VCaP (cell line): ENCODE data around the gene ZNHIT1.
"Not testable (repeated sequence)": the region's sequence is repeated elsewhere in the genome, so short reads cannot be mapped to it uniquely, and the experiment has no call there.

Source experiments
- H3K27ac ChIP-seq: fragments of 450-650 bp; 2 replicates; pipeline ENCODE4 v1.5.1; 2017
- TF ChIP-seq, protein P1 (sequence below): fragments of 450-650 bp; conservative IDR thresholded peaks from 2 replicates; pipeline ENCODE4 v1.5.1; 2017; ENCODE audit warnings: mild to moderate bottlenecking, moderate library complexity

The ZNHIT1 gene

DNA sequence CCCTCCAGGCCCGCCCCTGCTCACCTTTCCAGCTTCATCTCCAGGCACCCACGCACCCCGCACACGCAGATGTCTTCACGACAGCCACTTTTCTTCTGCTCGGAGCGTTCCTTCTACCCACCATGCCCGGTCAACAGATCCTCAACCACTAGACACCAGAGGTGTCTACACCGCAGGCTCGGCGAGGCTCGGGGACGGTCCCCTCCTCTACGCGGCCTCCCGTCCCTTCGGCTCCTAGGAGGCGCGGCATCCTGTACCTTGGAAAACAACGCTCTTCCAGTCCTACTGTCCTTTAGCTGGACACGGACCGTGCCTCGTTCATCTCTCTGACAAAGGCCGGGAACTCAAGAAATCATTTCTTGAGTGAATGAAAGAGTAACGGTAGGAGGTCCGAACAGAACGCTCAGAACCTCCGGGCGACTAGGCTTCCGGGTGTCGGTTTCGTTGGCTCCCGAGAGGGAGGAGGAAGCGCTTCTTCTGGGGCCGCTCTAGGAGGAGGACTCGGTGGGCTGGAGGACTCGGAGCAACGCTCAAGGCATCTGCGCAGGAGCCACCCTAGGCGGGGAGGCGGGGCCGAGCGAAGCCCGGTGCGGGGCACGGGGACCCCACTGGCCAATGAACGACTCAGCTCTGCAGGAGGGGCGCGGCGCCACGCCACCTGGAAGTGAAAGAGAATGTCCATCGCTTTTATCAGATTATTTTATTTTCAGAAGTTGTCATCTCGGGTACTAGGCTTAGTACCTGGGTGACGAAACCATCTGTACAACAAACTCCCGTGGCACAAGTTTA lies 34.1 kb downstream of the ZNHIT1 start:
- peak overlapping the region; percentile 79 for H3K27ac ChIP-seq
- TF ChIP-seq, protein P1, sequence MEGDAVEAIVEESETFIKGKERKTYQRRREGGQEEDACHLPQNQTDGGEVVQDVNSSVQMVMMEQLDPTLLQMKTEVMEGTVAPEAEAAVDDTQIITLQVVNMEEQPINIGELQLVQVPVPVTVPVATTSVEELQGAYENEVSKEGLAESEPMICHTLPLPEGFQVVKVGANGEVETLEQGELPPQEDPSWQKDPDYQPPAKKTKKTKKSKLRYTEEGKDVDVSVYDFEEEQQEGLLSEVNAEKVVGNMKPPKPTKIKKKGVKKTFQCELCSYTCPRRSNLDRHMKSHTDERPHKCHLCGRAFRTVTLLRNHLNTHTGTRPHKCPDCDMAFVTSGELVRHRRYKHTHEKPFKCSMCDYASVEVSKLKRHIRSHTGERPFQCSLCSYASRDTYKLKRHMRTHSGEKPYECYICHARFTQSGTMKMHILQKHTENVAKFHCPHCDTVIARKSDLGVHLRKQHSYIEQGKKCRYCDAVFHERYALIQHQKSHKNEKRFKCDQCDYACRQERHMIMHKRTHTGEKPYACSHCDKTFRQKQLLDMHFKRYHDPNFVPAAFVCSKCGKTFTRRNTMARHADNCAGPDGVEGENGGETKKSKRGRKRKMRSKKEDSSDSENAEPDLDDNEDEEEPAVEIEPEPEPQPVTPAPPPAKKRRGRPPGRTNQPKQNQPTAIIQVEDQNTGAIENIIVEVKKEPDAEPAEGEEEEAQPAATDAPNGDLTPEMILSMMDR = no peak

DNA sequence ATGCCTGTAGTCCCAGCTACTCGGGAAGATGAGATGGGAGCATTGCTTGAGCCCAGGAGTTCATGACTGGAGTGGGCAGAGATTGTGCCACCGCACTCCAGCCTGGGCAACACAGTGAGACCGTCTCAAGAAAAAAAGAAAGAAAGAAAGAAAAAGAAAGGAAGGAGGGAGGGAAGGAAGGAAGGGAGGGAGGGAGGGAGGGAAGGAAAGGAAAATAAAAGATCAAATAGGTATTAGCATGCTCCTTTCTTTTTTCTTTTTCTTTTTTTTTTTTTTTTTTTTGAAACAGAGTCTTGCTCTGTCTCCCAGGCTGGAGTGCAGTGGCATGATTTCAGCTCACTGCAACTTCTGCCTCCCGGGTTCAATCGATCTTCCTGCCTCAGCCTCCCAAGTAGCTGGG lies 35.2 kb downstream of the ZNHIT1 start:
- H3K27ac ChIP-seq = peak overlapping the region; percentile 79

DNA sequence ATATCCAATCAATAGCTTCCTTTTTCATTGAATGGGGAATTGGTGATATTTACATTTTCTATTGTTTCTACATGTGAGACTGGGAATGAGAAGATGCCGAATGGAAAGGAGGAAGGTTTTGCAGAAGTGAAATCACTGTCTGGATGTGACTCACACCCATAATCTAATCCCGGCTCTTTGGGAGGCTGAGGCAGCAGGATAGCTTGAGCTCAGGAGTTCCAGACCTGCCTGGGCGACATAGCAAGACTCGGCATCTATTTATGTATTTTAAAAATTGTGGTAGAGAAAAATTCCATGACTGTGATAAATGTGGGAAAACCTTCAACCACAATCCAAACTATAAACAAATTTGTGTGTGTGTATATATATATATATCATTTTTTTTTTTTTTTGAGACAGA lies 37.8 kb downstream of the ZNHIT1 start:
- TF ChIP-seq, protein P1 = no peak
- H3K27ac ChIP-seq = no peak overlapping the region

DNA sequence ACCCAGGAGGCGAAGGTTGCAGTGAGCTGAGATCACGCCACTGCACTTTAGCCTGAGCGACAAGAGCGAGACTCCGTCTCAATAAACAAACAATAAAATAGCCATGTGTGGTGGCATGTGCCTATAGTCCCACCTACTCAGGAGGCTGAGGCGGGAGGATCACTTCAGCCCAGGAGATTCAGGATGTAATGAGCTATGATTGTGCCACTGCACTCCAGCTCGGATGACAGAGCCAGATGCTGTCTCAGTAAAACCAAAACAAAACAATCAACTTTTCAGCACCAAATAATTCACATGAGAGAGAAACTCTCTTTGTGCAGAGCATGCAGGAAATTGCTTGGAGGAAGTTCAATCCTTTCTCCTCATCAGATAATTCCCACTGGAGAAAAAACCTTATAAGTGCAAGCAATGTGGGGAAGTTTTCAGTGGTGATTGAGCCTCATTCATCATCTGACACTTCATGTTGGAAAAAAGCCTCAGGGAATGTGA lies 40.3 kb downstream of the ZNHIT1 start:
- TF ChIP-seq, protein P1 = no peak
- H3K27ac ChIP-seq = no peak overlapping the region

DNA sequence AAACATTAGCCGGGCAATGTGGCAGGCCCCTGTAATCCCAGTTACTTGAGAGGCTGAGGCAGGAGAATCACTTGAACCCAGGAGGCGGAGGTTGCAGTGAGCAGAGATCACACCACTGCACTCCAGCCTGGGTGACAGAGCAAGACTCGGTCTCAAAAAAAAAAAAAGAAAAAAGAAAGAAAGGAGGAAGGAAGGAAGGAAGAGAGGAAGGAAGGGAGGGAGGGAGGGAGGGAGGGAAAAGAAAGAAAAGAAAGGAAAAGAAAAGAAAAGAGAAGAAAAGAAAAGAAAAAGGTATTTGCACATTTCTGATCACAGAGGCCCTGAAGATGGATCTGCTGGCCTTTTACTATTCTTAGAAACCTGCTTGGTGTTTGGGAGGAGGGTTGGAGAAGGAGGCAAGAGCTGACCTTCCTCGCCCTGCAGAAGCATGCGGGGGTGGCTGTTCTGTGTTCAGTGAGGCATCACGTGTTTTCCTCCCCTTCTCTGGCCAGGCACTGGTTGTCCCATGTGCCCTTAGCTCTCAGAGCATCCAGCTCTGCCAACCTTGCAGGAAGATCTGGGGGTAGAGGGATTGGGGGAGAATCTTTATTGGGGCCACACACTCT lies 46.2 kb downstream of the ZNHIT1 start:
- not testable (repeated sequence) for H3K27ac ChIP-seq

DNA sequence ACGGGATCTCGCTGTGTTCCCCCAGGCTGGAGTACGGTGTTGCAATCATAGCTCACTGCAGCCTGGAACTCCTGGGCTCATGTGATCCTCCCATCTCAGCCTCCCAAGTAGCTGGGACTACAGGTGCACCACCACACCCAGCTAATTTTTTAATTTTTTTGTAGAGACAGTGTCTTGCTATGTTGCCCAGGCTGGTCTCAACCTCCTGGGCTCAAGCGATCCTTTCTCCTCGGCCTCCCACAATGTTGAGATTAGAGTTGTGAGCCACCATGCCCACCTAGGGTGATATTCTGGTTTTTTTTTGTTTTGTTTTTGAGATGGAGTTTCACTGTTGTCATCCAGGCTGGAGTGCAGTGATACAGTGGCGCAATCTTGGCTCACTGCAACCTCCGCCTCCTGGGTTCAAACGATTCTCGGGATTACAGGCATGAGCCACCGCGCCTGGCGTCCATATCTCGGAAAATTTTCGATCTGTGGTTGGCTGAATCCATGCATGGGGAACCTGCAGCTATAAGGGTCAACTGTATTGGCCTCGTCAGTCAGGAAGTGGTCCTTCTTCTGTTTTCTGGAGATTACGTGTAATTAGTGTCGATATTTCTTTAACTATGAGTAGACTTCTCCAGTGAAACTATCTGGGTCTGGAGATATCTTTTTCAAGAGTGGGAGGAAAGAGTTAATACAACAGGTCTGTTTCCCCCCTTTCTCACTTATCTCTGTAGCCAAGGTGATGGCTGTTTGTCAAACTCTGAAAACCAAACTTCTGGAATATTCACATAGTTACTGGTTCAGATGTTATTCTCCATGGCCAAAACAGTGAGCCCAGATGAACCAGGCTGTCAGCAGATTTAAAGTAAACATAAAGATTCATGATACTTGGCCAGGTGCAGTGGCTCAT lies 47.9 kb downstream of the ZNHIT1 start:
- no peak overlapping the region for H3K27ac ChIP-seq
- TF ChIP-seq, protein P1 = no peak

DNA sequence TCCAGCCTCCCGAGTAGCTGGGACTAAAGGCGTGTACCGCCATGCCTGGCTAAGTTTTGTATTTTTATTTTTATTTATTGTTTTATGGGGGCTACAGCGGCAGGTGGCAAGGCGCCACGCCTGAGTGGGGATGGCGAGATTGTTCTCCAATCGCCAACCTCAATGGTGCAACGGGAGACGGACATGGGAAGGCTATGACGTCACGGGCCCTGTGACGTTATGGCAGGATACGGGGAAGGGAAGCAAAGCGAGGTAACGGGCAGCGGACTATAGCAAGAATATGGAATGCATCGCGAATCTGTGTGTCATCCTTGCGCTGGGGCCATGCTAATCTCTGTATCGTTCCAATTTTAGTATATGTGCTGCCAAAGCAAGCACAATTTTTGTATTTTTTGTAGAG lies 51.7 kb downstream of the ZNHIT1 start:
- TF ChIP-seq, protein P1 = no peak
- H3K27ac ChIP-seq = no peak overlapping the region

DNA sequence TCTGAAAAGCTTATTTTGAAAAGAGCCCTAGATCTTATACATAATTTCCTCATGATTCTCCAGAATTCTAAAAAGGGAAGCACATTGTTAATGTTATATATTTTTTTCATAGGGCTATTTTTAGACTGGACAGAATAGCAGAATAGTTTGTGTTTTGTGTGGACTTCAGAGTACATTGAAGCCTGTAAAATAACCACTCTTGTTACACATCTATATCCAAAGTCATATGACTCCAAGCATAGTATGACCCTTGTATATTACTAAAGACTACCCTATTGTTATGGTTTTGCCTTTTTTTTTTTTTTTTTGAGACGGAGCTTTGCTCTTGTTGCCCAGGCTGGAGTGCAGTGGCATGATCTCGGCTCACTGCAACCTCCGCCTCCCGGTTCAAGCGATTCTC lies 53.1 kb downstream of the ZNHIT1 start:
- TF ChIP-seq, protein P1 = no peak
- H3K27ac ChIP-seq = no peak overlapping the region
